Measurements from ENCODE around the gene ALOX15B.

DNA sequence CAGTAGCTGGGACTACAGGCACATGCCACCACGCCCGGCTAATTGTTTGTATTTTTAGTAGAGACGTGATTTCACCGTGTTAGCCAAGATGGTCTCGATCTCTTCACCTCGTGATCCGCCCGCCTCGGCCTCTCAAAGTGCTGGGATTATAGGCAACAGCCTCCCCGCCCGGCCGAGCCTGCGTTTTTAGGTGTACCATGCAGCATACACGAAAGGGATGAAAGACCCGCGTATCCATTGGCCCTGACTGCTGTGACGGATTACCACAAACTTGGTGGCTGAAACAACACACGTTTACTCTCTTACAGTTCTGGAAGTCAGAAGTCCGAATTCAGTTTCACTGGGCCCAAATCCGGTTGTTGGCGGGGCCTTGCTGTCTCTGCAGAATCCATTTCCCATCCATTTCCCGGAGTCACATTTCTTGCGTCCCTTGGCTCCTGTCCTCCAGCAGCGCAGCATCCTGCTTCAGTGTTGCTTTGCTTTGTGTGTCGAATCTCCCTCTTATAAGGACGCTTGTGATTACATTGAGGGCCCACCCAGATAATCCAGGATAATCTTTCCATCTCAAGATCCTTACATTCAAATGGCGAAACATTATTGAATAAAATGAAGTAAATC lies 44.8 kb upstream of the ALOX15B start:
- no peak for TF ChIP-seq EP300 (conservative IDR thresholded peaks at IDR 0.05; ENCODE audit: poor library complexity, severe bottlenecking)
- no peak for TF ChIP-seq TAF1 (IDR thresholded peaks at IDR 0.05; ENCODE audit: low read depth)
- TF ChIP-seq, protein P1, sequence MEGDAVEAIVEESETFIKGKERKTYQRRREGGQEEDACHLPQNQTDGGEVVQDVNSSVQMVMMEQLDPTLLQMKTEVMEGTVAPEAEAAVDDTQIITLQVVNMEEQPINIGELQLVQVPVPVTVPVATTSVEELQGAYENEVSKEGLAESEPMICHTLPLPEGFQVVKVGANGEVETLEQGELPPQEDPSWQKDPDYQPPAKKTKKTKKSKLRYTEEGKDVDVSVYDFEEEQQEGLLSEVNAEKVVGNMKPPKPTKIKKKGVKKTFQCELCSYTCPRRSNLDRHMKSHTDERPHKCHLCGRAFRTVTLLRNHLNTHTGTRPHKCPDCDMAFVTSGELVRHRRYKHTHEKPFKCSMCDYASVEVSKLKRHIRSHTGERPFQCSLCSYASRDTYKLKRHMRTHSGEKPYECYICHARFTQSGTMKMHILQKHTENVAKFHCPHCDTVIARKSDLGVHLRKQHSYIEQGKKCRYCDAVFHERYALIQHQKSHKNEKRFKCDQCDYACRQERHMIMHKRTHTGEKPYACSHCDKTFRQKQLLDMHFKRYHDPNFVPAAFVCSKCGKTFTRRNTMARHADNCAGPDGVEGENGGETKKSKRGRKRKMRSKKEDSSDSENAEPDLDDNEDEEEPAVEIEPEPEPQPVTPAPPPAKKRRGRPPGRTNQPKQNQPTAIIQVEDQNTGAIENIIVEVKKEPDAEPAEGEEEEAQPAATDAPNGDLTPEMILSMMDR (IDR thresholded peaks at IDR 0.05; ENCODE audit: poor library complexity, severe bottlenecking) = no peak
- TF ChIP-seq MXI1 (conservative IDR thresholded peaks at IDR 0.05; ENCODE audit: poor library complexity, severe bottlenecking) = no peak
- TF ChIP-seq, protein P2, sequence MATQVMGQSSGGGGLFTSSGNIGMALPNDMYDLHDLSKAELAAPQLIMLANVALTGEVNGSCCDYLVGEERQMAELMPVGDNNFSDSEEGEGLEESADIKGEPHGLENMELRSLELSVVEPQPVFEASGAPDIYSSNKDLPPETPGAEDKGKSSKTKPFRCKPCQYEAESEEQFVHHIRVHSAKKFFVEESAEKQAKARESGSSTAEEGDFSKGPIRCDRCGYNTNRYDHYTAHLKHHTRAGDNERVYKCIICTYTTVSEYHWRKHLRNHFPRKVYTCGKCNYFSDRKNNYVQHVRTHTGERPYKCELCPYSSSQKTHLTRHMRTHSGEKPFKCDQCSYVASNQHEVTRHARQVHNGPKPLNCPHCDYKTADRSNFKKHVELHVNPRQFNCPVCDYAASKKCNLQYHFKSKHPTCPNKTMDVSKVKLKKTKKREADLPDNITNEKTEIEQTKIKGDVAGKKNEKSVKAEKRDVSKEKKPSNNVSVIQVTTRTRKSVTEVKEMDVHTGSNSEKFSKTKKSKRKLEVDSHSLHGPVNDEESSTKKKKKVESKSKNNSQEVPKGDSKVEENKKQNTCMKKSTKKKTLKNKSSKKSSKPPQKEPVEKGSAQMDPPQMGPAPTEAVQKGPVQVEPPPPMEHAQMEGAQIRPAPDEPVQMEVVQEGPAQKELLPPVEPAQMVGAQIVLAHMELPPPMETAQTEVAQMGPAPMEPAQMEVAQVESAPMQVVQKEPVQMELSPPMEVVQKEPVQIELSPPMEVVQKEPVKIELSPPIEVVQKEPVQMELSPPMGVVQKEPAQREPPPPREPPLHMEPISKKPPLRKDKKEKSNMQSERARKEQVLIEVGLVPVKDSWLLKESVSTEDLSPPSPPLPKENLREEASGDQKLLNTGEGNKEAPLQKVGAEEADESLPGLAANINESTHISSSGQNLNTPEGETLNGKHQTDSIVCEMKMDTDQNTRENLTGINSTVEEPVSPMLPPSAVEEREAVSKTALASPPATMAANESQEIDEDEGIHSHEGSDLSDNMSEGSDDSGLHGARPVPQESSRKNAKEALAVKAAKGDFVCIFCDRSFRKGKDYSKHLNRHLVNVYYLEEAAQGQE (IDR thresholded peaks at IDR 0.05; ENCODE audit: borderline replicate concordance) = no peak

All from neural cell (in vitro differentiated cells).